Breast epithelium (tissue), 4 donors: ENCODE measurements around the gene ZNHIT1. TPM values are rescaled to one million over a fixed set of nuclear protein-coding genes. Genes with fewer than 3 reads are reported as not detected.
A peak's percentile ranks its signal among the peaks of the same experiment; 100 is the strongest.

ENCODE experiments used
- DNase-seq, 2 donors: peaks; one replicate each; pipeline ENCODE4 v3.0.0-alpha.2; 2019; ENCODE audit warnings: low spot score in 2 of 2
- H3K27ac ChIP-seq, 2 donors: fragments of 200-600 bp; sonication (generic) in 1 of 2; one replicate each; pipeline ENCODE4 v1.5.1; 2016 to 2019; ENCODE audit warnings: mild to moderate bottlenecking in 1 of 2
- H3K27me3 ChIP-seq, 2 donors: fragments of 200-600 bp; sonication (generic) in 1 of 2; one replicate each; pipeline versions ENCODE4 v1.5.1 to v1.6.0; 2017 to 2019; ENCODE audit warnings: control low read depth in 1 of 2, mild to moderate bottlenecking in 1 of 2
- H3K36me3 ChIP-seq: fragments of 200-600 bp; one replicate; pipeline ENCODE4 v1.5.1; 2019
- H3K4me1 ChIP-seq, 2 donors: fragments of 200-600 bp; sonication (generic); one replicate each; pipeline ENCODE4 v1.5.1; 2016 to 2019; ENCODE audit warnings: control low read depth in 1 of 2
- H3K4me3 ChIP-seq, 3 donors: fragments of 200-600 bp; sonication (generic); 1 replicate in 2 of 3; 2 replicates in 1 of 3; pipeline ENCODE4 v1.5.1; 2016 to 2019; ENCODE audit warnings: mild to moderate bottlenecking in 3 of 3, moderate library complexity in 2 of 3
- H3K9me3 ChIP-seq, 2 donors: fragments of 200-600 bp; sonication (generic) in 1 of 2; one replicate each; pipeline ENCODE4 v1.5.1; 2016 to 2019; ENCODE audit warnings: control low read depth in 1 of 2
- POLR2A ChIP-seq: fragments of 450-650 bp; IDR thresholded peaks from one replicate; pipeline ENCODE4 v1.6.1; 2016; ENCODE audit warnings: antibody characterized with exemption, mild to moderate bottlenecking, moderate library complexity
- POLR2AphosphoS5 ChIP-seq, 3 donors: sonication (generic); formaldehyde crosslinking; IDR thresholded peaks; one replicate each; pipeline ENCODE4 v1.6.1; 2017; ENCODE audit warnings: antibody characterized with exemption in 3 of 3
- intact Hi-C: fragments of 100-400 bp; cut with DNase I; formaldehyde crosslinking; loops from one replicate; pipeline ENCODE4 v1.15.1; 2023; ENCODE audit warnings: low total_unique reads
- total RNA-seq, 3 donors: library from RNA; depleted of rRNA; stranded (reverse); fragments of >200 nt; gene quantifications; one replicate each; pipeline ENCODE4 v1.1.0, GENCODE V29; 2016
- TF ChIP-seq, protein P1 (sequence below), 3 donors: fragments of 450-650 bp; IDR thresholded peaks; one replicate each; pipeline ENCODE4 v1.5.1; 2016 to 2017; ENCODE audit warnings: antibody characterized with exemption in 3 of 3, mild to moderate bottlenecking in 3 of 3, moderate library complexity in 3 of 3

ZNHIT1 gene
- total RNA-seq, 3 donors from 2014 or later, result 80.2 to 107 (median 91.4) TPM

DNA sequence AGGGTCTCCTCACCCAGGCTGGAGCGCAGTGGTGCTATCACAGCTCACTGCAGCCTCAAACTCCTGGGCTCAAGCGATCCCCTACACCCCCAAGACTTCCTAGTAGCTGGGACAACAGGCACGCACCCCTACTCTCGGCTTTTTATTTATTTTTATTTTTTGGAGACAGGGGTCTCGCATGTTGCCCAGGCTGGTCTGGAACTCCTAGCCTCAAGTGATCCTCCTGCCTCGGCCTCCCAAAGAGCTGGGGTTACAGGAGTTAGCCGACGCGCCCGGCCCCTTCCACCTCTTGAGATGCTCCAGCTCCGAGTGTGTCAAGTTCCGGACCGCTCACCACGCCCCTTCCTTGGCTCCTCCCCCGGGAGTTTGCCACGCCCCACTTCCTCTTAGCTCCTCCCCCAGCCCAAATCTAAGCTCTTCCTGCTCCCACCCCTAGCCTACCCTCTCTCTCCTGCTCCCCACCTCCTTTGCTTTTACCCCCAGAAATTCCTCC, 44.2 kb upstream of the ZNHIT1 start:
- no peaks in the 10 kb centered on the region for H3K36me3 ChIP-seq
- no peak for DNase-seq
- intact Hi-C loops, result no loop called here
- no peak for TF ChIP-seq POLR2AphosphoS5 (IDR thresholded peaks at IDR 0.05)
- TF ChIP-seq POLR2A, result no peak
- H3K4me1 ChIP-seq, result peaks cover 0 to 9% of the 10 kb centered on the region in 2 donors
- no peaks in the 10 kb centered on the region for H3K9me3 ChIP-seq
- H3K27me3 ChIP-seq, result peaks cover 23 to 95% of the 10 kb centered on the region in 2 donors
- H3K4me3 ChIP-seq, result peak overlapping the region in 1 of 3 donors; percentile 53
- H3K27ac ChIP-seq, result no peak overlapping the region

DNA sequence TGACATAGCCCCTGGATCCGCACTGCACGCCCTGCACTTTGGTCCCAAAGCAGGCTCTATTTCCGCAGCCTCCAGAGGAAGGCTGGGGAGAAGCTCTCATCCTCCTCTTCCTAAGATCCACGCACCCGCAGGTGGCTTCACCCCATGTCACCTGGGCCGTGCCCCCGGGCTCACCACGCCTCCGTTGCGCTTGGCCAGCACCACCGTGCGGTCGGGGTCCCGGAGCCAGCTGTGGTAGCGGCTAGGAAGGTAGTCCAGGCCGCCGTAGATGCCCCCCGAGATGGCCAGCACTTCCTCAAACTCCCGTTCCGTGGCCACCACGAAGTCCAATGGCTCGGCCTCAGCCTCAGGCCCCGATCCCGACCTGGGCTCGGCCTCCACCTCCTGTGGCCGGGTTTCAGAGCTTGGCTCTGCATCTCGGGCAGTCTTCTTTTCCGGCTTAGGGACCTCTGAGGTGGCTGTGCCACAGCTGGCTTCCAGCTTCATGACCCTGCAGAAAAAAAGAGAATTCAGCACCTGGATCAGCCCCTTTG, 43.6 kb upstream of the ZNHIT1 start:
- peaks cover 0 to 9% of the 10 kb centered on the region in 2 donors for H3K4me1 ChIP-seq
- TF ChIP-seq POLR2AphosphoS5 (IDR thresholded peaks at IDR 0.05), result no peak
- TF ChIP-seq, protein P1, sequence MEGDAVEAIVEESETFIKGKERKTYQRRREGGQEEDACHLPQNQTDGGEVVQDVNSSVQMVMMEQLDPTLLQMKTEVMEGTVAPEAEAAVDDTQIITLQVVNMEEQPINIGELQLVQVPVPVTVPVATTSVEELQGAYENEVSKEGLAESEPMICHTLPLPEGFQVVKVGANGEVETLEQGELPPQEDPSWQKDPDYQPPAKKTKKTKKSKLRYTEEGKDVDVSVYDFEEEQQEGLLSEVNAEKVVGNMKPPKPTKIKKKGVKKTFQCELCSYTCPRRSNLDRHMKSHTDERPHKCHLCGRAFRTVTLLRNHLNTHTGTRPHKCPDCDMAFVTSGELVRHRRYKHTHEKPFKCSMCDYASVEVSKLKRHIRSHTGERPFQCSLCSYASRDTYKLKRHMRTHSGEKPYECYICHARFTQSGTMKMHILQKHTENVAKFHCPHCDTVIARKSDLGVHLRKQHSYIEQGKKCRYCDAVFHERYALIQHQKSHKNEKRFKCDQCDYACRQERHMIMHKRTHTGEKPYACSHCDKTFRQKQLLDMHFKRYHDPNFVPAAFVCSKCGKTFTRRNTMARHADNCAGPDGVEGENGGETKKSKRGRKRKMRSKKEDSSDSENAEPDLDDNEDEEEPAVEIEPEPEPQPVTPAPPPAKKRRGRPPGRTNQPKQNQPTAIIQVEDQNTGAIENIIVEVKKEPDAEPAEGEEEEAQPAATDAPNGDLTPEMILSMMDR (IDR thresholded peaks at IDR 0.05), result no peak
- no peak for TF ChIP-seq POLR2A
- H3K4me3 ChIP-seq, result no peak overlapping the region
- no peak for DNase-seq
- H3K27ac ChIP-seq, result no peak overlapping the region
- intact Hi-C loops, result no loop called here
- peaks cover 21 to 95% of the 10 kb centered on the region in 2 donors for H3K27me3 ChIP-seq
- H3K9me3 ChIP-seq, result no peaks in the 10 kb centered on the region
- H3K36me3 ChIP-seq, result no peaks in the 10 kb centered on the region

DNA sequence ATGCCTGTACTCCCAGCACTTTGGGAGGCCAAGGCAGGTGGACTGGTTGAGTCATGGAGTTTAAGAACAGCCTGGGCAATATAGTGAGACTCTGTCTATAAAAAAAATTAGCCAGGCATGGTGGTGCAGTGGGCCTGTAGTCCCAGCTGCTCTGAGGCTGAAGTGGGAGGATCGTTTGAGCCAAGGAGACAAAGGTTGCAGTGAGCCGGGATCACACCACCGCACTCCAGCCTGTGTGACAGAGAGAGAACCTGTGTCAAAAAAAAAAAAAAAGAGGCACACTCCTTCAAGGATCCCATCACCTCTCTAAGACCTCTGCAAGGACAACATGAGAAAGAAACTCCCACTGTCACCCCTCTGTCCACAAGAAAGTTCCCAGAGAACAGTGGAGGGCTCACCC, 42.3 kb upstream of the ZNHIT1 start:
- no peak for DNase-seq
- no peak for TF ChIP-seq POLR2AphosphoS5 (IDR thresholded peaks at IDR 0.05)
- TF ChIP-seq, protein P1 (IDR thresholded peaks at IDR 0.05), result no peak
- TF ChIP-seq POLR2A, result no peak
- Histone ChIP-seq H3K27ac (no peak overlapping the region), H3K4me3 (no peak overlapping the region), H3K36me3 (no peaks in the 10 kb centered on the region), H3K9me3 (no peaks in the 10 kb centered on the region), H3K27me3 (peaks cover 26 to 95% of the 10 kb centered on the region in 2 donors), H3K4me1 (peaks cover 0 to 17% of the 10 kb centered on the region in 2 donors)
- intact Hi-C loops, result no loop called here

DNA sequence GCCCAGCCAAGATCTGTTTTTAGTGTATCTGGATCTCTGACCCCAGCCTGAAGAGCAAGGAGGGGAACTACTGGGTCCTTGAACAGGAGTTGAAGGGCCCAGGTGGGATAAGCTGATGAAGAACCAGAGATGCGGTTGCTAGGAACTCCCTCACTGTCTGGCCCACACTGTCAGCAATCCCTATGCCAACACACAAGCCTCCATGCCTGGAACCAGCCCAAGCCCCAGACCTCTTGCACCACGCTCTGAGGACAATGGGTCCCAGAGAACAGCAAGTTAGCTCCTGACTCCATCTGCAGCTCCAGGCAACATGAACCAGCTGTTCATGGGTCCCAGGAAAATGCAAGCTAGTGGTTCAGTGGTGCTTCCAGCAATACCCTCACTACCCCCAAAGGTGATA, 40.3 kb upstream of the ZNHIT1 start:
- no peak overlapping the region for H3K4me3 ChIP-seq

DNA sequence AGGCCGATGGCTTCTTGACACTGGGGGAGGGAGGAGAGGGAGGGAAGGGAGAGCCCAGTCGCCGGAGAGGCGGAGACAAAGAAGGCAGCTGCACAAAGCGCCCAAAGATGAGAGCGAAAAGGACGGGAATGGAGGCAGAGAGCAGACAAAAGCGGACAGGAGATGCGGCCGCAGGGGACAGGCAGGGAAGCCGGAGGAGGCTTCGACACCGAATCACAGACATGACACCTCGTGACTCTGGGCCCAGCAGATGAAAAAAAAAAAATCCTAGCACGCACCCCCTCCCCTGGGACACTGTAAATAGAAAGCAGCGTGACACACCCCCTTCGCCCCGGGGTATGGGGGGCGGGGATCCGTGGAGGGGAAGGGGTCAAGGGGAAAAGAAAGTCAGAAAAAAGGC, 38.8 kb upstream of the ZNHIT1 start:
- TF ChIP-seq, protein P1 (IDR thresholded peaks at IDR 0.05), result no peak
- TF ChIP-seq POLR2AphosphoS5 (IDR thresholded peaks at IDR 0.05) (no peak), POLR2A (no peak)
- Histone ChIP-seq H3K9me3 (no peaks in the 10 kb centered on the region), H3K36me3 (no peaks in the 10 kb centered on the region), H3K4me3 (peak overlapping the region in 1 of 3 donors; percentile 52), H3K4me1 (peaks cover 0 to 8% of the 10 kb centered on the region in 2 donors), H3K27me3 (peaks cover 11 to 72% of the 10 kb centered on the region in 2 donors), H3K27ac (no peak overlapping the region)
- intact Hi-C loops, result no loop called here
- no peak for DNase-seq

More for the DNA sequence above, 40.3 kb upstream of the ZNHIT1 start:
- Histone ChIP-seq H3K27me3 (peaks cover 17 to 84% of the 10 kb centered on the region in 2 donors), H3K27ac (no peak overlapping the region), H3K4me1 (peaks cover 0 to 10% of the 10 kb centered on the region in 2 donors), H3K9me3 (no peaks in the 10 kb centered on the region), H3K36me3 (no peaks in the 10 kb centered on the region)
- intact Hi-C loops, result no loop called here
- TF ChIP-seq, protein P1 (IDR thresholded peaks at IDR 0.05), result no peak
- TF ChIP-seq POLR2AphosphoS5 (IDR thresholded peaks at IDR 0.05) (no peak), POLR2A (no peak)
- DNase-seq, result no peak
